NCI-H1930 (cell line): Measurements from ENCODE around the gene NTM.
"Not testable (repeated sequence)": the region's sequence is repeated elsewhere in the genome, so short reads cannot be mapped to it uniquely, and the experiment has no call there.

ENCODE experiments used
- DNase-seq, 2 experiments: peaks; one replicate each; lab custom pipeline; 2025; lab: John Stamatoyannopoulos, UW

Gene NTM

GRCh38 chr11:132358573-132358953 is 988.1 kb downstream of the NTM start:
- no peak for DNase-seq

- DNase-seq: no peak
These were observed 990.7 kb downstream of the NTM start for GRCh38 chr11:132361011-132361550.

- no peak for DNase-seq
These were observed 995.2 kb downstream of the NTM start for GRCh38 chr11:132365650-132366049.

GRCh38 chr11:132367293-132367692 is 996.9 kb downstream of the NTM start:
- DNase-seq: no peak

GRCh38 chr11:132370114-132370513 is 999.7 kb downstream of the NTM start:
- DNase-seq: not testable (repeated sequence)

- no peak for DNase-seq
These were observed 1003.2 kb downstream of the NTM start for GRCh38 chr11:132373405-132374143.

GRCh38 chr11:132379540-132379939 is 1009.1 kb downstream of the NTM start:
- DNase-seq: no peak
